HG02852 (cell line): ENCODE measurements around the gene DCAF7.

ENCODE experiments used
- ATAC-seq: cut with Tn5 transposase; IDR thresholded peaks from one replicate; pipeline ENCODE4 v1.9.1; 2021; ENCODE audit warnings: mild to moderate bottlenecking, moderate library complexity; ENCODE audit not compliant: unreplicated experiment

Gene DCAF7

GRCh38 chr17:63524051-63524450 is 26.2 kb upstream of the DCAF7 start:
- ATAC-seq, result no peak

DNA sequence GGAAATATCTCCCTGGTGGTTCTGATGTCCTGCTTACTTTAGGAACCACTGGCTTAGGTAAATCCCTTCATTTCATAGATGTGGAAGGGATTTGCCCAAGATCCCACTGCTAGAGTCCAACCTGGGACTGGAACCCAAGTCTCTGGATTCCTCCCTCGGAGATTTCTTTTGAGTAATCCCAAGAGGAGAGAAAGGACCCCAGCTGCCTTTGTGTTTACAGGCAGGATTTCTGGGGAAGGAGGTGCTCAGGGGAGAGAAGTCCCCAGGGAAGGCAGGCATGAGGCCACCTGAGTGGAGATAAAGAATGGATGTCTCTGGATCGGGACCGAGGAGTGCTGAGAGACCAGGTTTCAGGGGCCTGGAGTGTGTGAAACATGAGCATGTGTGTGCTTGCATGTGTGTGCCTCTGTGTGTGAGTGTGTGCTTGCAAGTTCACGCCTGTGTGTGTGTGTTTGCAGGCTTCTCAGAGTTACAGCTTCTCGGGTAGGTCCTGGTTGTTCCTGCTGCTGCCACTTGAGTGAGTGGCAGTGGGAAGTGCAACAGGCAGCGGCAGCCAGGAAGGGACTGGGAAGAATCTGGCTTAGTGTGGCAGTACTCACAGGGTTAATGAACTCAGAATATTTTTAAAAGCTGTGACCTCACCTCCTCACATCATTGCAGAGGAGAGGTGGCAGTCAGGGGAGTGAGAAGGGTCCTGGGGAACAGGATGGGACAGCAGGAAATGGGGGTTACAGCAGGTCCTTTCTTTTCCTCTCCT is 24.9 kb upstream of the DCAF7 start:
- ATAC-seq, result no peak

DNA sequence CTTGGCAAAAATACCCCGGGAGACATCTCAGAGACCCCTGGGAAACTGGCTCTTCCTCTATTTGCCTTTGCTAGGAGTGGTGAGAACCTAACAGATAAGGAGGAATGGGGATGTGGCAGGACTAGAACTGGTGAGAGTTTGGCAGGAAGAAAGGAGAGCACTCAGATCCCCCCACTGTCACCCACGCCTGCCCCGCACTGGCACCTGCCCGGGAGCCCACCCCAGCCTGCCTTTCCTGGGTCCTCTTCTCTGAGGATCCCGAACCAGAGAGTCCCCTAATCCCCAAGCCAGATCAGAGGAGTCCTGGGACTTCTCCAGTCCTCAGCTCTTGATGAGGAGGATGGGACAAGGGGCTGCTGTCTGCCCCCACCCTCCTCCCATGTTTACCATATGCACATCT is 23.4 kb upstream of the DCAF7 start:
- ATAC-seq, result no peak

DNA sequence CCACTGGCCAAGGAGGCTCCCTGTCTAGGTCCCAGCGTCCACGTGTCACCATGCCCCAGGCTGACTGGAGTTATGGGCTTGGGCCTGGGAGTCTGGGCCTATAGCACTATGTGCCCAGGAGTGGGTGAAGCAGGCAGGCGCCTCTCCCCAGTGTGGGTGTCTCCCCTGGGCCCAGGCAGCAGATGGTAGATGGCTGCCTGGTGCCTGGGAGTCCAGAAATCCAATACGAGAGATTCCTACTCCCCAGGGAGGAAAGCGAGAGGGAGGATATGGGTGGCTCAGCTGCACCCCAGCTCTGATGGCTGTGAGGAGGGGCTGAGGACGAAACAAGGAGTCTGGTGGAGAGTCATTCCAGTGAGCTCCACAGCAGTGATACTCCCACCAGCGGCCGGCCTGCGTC is 22.1 kb upstream of the DCAF7 start:
- ATAC-seq, result no peak

- ATAC-seq, result no peak
Measured at GRCh38 chr17:63529711-63530556, 20.3 kb upstream of the DCAF7 start.

- ATAC-seq, result no peak
Measured at GRCh38 chr17:63530557-63531021, 19.7 kb upstream of the DCAF7 start.

DNA sequence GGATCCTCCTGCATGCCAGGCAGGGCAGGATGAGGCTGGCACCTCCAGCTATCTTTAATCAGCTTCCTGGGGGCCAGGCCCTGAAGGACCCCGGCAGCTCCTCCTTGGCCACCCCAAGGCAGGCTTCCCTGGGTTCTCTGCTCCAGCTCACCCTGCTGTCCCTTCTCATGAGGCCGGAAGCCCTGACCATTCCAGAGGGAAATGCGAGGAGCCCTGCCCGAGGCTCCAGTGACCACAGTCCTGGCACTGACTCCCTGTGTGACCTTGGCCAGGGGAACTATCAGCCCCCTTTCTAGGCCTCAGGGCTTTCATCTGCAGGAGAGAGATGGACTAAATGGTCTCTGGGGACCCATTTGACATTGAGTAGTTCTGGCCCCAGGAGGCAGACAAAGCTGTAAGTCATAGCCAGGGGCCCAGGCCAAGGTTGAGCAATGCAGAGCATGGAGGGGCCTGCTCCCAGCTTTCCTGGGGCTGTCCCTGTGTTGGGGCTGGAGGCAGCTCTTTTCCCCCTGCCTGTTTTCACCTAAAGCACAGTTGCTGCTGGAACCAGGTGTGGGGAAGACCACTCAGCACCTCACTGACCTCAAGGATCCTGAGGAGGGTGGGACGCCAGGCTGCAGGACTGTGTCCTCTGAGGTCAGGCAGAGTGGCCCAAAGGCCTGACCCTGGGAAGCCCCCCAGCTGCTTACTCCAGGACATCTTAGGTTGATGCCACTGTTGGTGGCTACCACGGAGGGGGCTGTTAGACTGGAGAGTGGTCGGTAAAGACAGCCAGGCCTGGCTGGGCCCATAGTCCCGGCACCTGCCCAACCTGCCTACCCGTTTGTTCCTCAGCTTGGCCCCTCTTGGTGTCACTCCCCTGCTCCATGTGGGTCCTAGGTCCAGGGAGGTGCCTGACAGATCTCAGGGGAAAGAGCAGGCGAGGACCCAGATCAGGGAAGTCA is 19.0 kb upstream of the DCAF7 start:
- no peak for ATAC-seq

DNA sequence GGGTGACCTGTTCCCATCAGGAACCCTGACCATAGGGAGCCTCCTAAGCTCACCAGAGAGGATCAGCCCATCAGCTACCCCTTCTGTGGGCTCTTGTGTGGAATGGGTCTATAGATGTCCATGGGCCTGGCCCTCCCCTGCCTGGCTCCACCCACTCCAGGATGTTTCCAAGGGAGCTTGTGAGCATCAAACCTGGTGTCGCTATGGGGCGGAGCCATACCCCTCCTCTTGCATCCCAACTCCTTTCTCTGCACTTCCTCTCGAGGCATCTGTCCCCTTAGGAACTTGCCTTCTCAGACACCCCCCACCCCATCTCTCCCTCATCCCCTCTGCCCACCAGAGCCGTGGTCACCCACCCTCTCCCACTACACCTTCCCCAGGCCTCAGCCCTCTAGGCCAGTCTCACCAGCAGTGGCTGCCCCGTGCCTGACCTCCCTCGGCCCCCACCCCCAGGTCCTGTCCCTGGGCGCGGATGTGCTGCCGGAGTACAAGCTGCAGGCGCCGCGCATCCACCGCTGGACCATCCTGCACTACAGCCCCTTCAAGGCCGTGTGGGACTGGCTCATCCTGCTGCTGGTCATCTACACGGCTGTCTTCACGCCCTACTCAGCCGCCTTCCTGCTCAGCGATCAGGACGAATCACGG is 16.7 kb upstream of the DCAF7 start:
- no peak for ATAC-seq

DNA sequence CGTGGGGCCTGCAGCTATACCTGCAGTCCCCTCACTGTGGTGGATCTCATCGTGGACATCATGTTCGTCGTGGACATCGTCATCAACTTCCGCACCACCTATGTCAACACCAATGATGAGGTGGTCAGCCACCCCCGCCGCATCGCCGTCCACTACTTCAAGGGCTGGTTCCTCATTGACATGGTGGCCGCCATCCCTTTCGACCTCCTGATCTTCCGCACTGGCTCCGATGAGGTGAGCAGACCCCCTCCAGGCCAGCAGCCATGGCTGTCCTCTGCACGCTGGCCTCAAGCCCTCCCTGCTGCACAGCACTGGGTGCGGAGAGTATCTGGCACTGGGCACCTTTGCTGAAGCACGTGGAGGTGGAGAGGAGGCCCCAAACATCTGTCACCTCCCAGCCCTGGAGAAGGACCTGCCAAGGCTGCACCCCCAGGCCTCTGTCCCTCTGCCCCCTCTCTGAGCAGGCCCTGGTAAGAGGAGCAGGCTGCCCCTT is 16.2 kb upstream of the DCAF7 start:
- no peak for ATAC-seq

DNA sequence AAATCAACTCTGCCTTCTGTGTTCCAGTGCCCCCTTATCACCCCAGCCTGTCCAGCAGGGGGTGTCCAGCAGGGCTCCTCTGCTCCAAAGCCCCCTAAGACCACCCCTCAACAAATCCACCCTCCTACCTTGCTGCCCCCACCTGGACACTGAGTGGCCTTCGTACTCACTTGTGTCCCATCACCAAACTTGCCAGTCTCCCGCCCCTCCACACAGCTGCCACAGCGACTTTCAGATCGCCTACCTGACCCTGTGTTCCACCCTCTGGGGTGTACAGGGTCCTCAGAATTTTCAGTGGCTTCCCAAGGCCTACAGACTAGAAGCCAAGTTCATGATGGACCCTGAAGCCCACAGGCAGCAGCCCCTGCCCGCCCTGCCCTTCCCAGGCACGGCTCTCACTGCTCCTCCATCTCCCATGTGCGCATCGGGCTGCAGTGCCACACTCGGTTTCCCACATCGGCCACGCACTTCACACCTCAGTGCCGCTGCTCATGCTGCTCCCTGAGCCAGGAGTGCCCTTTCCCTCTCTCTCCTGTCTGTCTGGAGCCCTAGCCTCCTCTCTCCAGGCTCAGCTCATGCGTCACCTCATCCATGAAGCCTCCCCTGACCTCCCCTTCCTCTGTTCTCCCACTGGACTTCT is 15.3 kb upstream of the DCAF7 start:
- no peak for ATAC-seq

- ATAC-seq, result no peak
Measured at GRCh38 chr17:63535640-63536039, 14.6 kb upstream of the DCAF7 start.

GRCh38 chr17:63537001-63537400 is 13.3 kb upstream of the DCAF7 start:
- ATAC-seq, result no peak

DNA sequence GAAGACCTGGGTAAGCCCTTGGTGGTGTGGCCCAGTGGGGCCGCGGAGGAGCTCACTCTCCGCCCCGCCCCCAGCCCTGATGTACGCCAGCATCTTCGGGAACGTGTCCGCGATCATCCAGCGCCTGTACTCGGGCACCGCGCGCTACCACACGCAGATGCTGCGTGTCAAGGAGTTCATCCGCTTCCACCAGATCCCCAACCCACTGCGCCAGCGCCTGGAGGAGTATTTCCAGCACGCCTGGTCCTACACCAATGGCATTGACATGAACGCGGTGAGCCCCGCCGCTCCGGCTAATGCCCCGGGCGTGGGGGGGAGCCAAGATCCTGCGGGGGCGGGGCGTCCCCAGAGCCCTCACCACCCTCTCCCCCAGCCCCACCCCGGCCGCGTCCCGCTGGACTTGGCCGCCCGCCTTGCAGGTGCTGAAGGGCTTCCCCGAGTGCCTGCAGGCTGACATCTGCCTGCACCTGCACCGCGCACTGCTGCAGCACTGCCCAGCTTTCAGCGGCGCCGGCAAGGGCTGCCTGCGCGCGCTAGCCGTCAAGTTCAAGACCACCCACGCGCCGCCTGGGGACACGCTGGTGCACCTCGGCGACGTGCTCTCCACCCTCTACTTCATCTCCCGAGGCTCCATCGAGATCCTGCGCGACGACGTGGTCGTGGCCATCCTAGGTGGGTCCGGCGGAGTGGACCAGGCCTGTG is 12.1 kb upstream of the DCAF7 start:
- no peak for ATAC-seq

GRCh38 chr17:63538693-63539595 is 11.3 kb upstream of the DCAF7 start:
- ATAC-seq, result no peak

DNA sequence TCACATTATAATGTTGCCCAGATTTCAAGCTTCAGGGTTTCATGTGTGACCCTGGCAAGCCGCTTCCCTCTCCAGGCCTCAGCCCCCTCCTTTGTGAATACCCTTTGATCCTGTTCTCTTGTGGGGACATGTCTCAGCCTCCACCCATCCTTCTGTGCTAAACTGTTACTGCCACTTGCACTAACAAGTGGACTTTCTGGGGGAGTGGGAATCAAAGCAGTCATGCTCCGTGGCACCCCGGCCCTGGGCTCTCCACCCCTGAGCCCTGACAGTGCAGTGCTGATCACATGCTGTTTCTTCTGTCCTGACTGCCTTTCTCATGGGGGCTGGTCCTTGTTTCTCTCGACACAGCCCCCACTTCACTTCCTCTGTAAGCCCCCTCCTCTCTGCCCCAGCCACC is 9.7 kb upstream of the DCAF7 start:
- ATAC-seq, result no peak

DNA sequence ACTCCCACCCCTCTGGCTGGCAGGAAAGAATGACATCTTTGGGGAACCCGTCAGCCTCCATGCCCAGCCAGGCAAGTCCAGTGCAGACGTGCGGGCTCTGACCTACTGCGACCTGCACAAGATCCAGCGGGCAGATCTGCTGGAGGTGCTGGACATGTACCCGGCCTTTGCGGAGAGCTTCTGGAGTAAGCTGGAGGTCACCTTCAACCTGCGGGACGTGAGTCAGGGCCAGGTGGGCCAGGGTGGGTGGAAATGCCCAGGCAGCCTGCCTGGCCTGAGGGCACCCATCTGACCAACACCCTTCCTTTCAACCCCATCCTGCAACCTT is 8.1 kb upstream of the DCAF7 start:
- no peak for ATAC-seq

- no peak for ATAC-seq
Measured at GRCh38 chr17:63542942-63543821, 7.1 kb upstream of the DCAF7 start.
